ENCODE results near the gene TLN1.

Gene TLN1, protein sequence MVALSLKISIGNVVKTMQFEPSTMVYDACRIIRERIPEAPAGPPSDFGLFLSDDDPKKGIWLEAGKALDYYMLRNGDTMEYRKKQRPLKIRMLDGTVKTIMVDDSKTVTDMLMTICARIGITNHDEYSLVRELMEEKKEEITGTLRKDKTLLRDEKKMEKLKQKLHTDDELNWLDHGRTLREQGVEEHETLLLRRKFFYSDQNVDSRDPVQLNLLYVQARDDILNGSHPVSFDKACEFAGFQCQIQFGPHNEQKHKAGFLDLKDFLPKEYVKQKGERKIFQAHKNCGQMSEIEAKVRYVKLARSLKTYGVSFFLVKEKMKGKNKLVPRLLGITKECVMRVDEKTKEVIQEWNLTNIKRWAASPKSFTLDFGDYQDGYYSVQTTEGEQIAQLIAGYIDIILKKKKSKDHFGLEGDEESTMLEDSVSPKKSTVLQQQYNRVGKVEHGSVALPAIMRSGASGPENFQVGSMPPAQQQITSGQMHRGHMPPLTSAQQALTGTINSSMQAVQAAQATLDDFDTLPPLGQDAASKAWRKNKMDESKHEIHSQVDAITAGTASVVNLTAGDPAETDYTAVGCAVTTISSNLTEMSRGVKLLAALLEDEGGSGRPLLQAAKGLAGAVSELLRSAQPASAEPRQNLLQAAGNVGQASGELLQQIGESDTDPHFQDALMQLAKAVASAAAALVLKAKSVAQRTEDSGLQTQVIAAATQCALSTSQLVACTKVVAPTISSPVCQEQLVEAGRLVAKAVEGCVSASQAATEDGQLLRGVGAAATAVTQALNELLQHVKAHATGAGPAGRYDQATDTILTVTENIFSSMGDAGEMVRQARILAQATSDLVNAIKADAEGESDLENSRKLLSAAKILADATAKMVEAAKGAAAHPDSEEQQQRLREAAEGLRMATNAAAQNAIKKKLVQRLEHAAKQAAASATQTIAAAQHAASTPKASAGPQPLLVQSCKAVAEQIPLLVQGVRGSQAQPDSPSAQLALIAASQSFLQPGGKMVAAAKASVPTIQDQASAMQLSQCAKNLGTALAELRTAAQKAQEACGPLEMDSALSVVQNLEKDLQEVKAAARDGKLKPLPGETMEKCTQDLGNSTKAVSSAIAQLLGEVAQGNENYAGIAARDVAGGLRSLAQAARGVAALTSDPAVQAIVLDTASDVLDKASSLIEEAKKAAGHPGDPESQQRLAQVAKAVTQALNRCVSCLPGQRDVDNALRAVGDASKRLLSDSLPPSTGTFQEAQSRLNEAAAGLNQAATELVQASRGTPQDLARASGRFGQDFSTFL (N-terminal part only)

GRCh38 chr9:35732185-35732799 is at the start of gene TLN1, which contains the start of gene CREB3:
Gene TLN1 (minus strand): TSS chr9:35732195. CDS start chr9:35725694, 6,501 bp downstream.
Gene CREB3 (plus strand): TSS chr9:35732666. CDS start chr9:35732773, 107 bp downstream.
- DNase-seq (ENCODE audit: low spot score), result peak; percentile 95

DNA sequence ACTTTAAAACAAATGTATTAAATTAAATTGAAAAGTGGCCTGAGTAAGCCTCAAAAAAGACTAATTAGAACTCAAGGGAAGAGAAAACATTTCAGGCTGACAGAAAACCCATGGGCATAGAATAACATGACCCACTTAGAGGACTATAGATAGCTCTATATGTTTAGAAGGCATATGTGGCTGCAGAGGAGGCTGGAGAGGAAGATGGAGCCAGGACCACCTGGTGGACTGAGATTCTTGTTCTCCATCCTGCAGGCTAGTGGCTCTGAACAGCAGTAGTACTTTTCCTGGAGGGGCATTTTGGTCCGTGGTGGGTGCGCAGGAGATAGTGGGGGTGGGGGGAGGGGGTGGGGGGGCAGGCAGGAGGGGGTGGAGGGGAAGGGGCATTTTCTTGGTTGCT is 49.1 kb upstream of the TLN1 start:
- DNase-seq (ENCODE audit: low spot score), result no peak

DNA sequence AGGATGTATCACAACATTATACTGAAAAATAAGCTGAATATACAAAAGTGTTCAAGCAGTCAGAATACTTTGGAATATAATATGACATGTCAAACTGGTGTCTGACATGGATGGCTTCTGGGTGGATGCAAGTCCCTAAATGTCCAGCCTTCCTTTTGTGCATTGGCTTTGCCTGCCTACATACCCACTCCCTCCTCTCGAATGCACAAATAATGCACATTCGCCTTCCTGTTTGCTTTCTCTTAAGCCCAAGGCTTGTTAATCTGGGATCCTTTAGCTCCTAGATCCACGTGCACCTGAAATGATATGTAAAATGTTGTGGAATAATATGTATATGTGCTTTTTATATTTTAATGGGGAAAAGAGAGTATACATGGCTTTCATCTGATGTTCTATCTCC is 46.5 kb upstream of the TLN1 start:
- DNase-seq (ENCODE audit: low spot score), result no peak

GRCh38 chr9:35776018-35776417 is 44.0 kb upstream of the TLN1 start:
- DNase-seq (ENCODE audit: low spot score), result no peak

GRCh38 chr9:35774907-35775635 is 43.1 kb upstream of the TLN1 start:
- no peak for DNase-seq (ENCODE audit: low spot score)

- DNase-seq (ENCODE audit: low spot score), result no peak
Measured at GRCh38 chr9:35771943-35772342, 39.9 kb upstream of the TLN1 start.

- no peak for DNase-seq (ENCODE audit: low spot score)
Measured at GRCh38 chr9:35771534-35771933, 39.5 kb upstream of the TLN1 start.

GRCh38 chr9:35771075-35771433 is 39.1 kb upstream of the TLN1 start:
- no peak for DNase-seq (ENCODE audit: low spot score)

DNA sequence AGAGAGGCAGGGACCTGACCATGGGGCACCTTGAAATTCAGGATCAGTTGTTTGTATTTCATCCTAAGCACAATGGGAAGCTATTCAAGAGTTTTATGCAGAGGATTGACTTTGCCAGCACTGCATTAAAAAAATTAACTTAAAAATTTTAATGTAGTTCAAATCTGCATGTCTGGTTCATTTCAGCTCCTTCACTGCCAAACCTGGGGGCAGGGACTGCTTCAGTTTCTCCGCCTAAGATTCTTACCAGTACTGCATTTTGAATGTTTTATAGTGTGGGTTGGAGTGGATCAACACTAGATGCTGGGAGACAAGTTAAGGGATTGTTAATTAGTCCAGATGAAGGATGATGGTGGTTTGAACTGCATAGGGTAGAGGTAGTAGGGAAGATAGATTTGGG is 37.8 kb upstream of the TLN1 start:
- DNase-seq (ENCODE audit: low spot score), result no peak

GRCh38 chr9:35767458-35767857 is 35.5 kb upstream of the TLN1 start:
- DNase-seq (ENCODE audit: low spot score), result no peak

- DNase-seq (ENCODE audit: low spot score), result no peak
Measured at GRCh38 chr9:35766997-35767396, 35.0 kb upstream of the TLN1 start.

DNA sequence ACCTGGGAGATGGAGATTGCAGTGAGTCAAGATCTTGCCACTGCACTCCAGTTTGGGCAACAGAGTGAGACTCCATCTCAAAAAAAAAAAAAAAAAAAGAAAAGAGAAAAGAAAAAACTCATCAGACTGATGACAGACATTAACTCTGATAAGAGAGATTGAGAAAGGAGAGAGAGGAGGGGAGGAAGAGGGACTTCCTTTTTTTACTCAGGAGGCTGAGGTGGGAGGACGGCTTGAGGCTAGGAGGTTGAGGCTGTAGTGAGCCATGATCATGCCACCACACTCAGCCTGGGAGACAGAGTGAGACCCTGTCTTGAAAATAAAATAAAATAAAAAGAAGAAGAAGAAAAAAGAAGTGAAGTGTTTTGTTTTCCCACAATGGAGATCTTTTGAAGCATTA is 31.8 kb upstream of the TLN1 start:
- no peak for DNase-seq (ENCODE audit: low spot score)

DNA sequence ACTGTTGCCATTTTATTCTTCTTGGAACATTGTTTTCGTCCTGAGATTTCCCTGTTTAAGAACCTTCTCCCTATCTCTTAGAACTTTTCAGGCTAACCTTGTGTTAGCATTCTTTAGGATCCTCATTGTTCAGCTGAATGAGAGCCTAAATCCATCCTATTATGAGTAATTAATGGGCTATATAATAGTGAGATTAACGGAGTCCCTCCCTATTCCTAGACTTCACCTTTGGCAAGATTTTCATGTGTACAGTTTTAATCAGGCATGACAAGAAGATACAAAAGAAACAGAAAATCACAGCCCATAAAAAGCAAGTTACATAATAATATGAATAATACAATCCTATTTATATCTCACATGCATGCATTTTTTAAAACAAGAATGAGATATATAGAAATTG is 31.2 kb upstream of the TLN1 start:
- no peak for DNase-seq (ENCODE audit: low spot score)

GRCh38 chr9:35760651-35761050 is 28.7 kb upstream of the TLN1 start:
- DNase-seq (ENCODE audit: low spot score), result no peak

DNA sequence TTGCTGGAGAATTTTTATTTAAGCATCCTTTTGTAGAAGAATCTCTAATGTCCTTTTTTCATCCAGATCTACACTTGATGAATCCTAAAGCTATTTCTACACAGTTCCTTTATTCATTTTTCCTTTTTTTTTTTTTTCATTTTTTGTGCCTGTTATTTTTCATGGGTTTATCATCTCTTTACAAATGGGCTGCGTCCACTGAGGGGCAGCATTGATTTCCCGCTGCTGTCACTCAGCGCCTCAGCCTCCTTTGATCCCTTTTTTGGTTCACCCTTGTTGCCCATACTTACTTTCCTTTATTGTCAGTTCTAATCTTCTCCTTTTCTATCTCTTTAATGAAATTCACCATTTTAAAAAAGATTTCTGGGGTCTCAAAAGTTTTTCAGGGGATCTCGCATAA is 27.8 kb upstream of the TLN1 start:
- DNase-seq (ENCODE audit: low spot score), result no peak

DNA sequence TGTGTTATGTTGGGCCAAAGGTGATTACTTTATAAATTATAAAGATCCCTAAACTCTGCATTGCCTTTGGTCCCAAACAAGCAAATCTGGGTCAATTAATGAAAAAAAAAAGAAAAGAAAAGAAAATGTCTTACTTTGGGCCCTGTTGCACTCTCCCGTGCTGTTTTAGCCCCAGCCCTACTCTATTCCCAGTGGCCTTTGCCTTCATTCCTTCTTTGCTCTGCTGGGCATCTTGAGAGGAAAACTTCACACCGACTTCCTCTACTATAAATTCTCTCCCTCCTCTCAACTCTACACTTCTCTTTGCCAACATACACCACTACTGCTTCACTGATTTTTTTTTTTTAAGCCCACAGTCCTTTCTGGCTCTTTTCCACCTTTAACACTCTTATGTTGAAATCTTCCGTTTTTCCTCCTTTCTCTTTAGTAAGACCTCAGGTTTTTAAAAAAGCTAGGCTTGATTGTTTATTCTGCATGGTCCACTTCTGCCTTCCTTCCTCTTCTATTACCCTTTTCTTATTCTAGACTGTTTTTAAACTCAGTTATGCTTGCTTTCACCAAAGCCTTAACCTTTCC is 26.6 kb upstream of the TLN1 start:
- no peak for DNase-seq (ENCODE audit: low spot score)

DNA sequence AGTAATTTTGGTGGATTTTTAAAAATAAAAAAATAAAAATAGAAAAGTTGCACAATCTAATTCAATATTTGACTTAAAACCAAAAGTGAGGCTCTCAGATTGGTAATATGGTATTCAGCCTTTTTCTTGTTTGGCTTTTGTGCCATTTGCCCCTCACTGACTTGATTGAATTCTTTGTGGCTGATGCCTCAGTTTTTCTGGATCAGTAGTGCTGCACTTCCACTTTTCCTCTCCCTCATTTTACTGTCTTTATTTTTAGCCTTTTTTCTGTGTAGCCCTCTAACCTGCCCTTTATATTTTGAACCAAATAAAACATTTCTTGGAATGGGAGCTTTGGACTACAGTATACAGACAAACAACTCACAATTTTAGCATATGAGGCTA is 25.9 kb upstream of the TLN1 start:
- DNase-seq (ENCODE audit: low spot score), result no peak

- no peak for DNase-seq (ENCODE audit: low spot score)
Measured at GRCh38 chr9:35757226-35757891, 25.4 kb upstream of the TLN1 start.

DNA sequence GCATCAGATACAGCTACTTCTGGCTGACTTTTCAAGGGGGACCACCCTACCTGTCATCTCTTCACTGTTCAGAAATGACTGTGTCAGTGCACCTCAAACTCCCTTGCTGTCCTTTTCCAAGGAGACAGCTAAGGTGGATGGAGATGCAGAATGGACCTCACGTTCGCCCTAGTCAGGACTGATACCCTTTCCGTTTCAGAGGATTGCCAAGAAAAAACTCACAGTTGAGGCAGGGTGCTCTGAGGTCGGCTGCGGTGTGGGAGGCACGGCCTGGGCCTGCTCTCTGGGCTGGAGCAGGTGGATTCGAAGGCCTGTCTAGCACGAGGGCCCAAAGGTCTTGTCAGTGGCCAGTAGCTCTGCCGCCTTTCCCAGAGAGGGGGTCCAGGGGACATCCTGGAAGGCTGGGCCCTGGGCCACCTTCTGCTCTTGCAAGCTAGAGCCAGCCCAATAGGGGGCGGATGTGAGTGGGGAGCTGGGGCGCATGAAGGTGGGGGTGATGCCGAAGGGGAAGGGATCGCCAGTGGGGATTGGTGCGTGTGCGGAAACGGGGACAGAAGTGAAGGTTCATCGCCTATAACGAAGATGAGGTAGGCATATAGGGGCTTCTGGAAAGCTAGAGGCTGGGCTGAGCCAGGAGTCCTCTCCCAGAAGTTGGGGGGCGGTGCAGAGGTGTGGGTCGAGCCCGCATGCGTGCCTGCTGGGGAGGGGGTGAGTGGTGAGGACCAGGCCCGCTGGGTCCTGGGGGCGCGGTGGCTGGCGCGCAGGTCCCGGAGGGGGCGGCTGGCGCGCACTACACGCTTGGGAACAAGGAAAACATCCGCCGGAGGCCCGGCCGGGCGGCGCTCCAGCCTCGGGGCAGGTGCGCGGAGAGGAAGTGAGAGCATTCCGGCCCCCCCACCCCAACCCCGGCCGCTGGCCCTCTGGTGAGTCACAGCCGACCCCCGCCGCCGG is 24.6 kb upstream of the TLN1 start:
- DNase-seq (ENCODE audit: low spot score), result peak; percentile 34
